HFF-Myc (cell line): ENCODE results near the gene BAG5.
"Not testable (repeated sequence)": the region's sequence is repeated elsewhere in the genome, so short reads cannot be mapped to it uniquely, and the experiment has no call there.

ENCODE experiments used
- DNase-seq: peaks from one replicate; pipeline ENCODE4 v3.0.0-alpha.2; 2011; ENCODE audit warnings: low read depth; ENCODE audit errors: extremely low read depth
- H3K4me3 ChIP-seq: replicated peaks from 2 replicates; pipeline ENCODE4 v1.5.1; 2011; ENCODE audit warnings: low read depth, mild to moderate bottlenecking, control low read depth, low read length
- TF ChIP-seq, protein P1 (sequence below): IDR thresholded peaks from 2 replicates; pipeline ENCODE4 v1.5.1; 2012; ENCODE audit warnings: mild to moderate bottlenecking, low read depth, low read length, control low read depth; ENCODE audit errors: missing control alignments

The BAG5 gene, protein sequence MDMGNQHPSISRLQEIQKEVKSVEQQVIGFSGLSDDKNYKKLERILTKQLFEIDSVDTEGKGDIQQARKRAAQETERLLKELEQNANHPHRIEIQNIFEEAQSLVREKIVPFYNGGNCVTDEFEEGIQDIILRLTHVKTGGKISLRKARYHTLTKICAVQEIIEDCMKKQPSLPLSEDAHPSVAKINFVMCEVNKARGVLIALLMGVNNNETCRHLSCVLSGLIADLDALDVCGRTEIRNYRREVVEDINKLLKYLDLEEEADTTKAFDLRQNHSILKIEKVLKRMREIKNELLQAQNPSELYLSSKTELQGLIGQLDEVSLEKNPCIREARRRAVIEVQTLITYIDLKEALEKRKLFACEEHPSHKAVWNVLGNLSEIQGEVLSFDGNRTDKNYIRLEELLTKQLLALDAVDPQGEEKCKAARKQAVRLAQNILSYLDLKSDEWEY

DNA sequence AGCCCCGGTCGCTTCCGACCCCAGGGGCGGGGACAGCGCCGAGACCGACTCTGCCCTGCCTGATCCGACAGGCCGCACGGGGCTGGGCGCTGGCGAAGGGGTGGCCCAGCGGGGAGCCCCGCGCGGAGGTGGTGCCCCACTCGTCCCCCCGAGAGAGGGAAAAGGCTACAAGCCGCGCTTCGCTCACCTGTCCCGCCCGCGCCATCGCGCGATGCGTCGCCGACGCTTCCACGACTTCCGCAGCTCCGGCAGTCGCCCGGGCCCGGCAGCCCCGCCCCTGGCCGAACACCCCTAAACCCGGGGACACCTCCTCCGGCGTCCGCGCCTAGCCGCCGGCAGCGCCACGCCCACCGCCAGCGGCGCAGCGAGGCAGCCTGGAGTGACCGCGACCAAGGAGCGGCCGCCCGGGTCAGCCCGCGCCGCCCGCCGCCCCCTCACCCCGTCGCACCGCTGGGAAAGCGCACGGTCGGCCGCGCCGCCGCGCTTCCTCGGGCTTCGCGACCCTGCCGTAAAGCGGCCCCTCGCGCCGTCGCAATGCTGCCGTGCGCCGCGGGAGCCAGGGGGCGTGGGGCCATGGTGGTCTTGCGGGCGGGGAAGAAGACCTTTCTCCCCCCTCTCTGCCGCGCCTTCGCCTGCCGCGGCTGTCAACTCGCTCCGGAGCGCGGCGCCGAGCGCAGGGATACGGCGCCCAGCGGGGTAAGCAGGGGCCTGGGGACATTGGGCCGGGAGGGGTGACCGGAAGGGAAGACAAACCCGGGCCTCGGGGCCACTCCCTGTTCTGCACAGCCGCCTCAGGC lies at the start of gene BAG5, which contains the start of gene COA8:
TSS of gene BAG5 (minus strand) at position 229 of the 797 bp plus-strand sequence. CDS start 1,493 bp downstream, outside the sequence.
TSS of gene COA8 (plus strand) at position 532 of the 797 bp plus-strand sequence. CDS start at position 574, 42 bp downstream.
- peak within 1 kb of the TSS; percentile 75 for H3K4me3 ChIP-seq
- TF ChIP-seq, protein P1, sequence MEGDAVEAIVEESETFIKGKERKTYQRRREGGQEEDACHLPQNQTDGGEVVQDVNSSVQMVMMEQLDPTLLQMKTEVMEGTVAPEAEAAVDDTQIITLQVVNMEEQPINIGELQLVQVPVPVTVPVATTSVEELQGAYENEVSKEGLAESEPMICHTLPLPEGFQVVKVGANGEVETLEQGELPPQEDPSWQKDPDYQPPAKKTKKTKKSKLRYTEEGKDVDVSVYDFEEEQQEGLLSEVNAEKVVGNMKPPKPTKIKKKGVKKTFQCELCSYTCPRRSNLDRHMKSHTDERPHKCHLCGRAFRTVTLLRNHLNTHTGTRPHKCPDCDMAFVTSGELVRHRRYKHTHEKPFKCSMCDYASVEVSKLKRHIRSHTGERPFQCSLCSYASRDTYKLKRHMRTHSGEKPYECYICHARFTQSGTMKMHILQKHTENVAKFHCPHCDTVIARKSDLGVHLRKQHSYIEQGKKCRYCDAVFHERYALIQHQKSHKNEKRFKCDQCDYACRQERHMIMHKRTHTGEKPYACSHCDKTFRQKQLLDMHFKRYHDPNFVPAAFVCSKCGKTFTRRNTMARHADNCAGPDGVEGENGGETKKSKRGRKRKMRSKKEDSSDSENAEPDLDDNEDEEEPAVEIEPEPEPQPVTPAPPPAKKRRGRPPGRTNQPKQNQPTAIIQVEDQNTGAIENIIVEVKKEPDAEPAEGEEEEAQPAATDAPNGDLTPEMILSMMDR = no peak
- peak; percentile 36 for DNase-seq

DNA sequence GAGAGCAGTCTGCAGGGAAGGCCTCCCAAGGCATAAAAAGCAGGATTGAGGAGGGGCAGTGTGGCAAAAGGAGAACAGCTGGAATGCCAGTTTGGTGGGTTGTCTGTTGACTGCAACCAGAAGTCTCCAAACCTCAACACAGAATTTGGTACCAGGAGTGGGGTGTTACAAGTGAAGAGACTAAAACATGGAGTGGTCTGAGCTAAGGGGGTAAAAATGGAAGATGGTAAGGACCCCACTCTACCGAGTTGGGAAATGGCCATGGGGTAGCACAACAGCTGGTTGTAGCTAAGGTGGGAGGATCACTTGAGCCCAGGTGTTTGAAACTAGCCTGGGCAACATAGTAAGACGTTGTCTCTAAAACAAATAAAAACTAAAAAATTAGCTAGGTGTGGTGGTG lies 48.8 kb upstream of the BAG5 start:
- DNase-seq = no peak
- H3K4me3 ChIP-seq = no peak overlapping the region
- TF ChIP-seq, protein P1 = no peak

DNA sequence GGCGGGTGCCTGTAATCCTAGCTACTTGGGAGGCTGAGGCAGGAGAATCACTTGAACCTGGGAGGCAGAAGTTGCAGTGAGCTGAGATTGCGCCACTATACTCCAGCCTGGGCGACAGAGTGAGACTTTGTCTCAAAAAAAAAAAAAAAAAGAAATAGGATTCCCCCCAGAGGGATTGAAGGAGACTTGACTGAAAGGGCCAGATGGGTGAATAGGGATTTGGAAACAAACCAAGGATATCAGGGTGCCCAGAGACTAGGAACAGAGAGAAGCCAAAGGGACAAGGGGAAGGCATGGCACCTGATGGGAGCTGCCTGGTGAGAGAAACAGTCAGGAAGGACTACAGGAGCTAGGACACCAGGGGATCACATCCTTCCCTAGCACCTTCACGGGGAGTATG lies 46.6 kb upstream of the BAG5 start:
- DNase-seq, H3K4me3 ChIP-seq: not testable (repeated sequence)

DNA sequence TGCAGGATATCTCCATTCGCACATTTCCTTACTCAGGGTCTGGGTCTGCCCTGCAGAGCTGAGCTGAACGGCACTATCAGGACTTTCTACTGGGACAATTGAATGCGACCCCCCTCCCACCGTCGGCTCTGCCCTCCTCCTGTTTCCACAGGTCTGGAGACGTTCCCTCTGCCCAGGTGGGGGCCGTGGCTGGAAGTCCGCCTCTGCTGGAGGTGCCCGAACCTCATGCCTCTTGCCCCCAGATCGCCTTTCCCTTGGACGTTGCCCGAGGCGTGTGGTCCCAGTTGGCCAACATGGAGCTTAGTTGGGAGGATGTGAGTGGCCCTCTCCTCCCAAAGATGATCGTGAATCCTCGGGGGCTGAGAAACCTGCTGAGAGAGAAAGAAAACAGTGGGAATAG lies 45.4 kb upstream of the BAG5 start:
- 0 out of 2 replicates have a peak overlapping the region, but pooled peaks have one; percentile 4 for H3K4me3 ChIP-seq
- TF ChIP-seq, protein P1 = no peak
- no peak for DNase-seq

DNA sequence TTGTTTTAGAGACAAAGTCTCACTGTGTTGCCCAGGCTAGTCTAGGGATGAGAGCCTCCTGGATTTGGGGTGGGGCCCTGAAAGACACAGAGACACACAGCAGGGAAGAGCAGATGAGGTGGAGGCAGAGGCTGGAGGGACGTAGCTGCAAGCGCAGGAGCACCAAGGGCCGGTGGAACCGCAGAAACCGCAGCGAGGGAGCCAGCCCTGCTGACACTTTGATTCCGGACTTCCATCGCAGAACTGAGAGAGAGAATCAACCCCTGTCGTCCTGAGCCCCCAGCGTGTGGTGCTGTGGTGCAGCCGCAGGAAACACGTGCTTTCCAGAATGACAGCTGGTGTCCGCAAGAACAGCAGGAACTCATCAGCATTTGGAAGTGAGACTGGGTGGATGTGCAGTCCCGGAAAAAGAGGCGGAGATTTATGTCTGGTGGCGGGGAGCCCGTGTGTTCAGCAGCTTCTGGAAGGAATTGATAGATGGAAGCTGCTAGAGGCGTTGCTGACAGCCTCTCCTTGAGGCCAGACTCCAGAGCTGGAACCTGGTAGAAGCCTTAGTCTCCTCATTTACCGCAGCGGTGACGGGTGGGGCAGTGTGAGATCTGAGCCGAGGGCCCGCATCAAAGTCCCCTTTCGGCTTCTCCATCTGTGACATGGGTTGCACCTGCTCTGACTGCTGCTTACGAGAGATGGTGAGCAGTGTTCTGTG lies 44.7 kb upstream of the BAG5 start:
- DNase-seq = peak; percentile 96
- H3K4me3 ChIP-seq = peak overlapping the region; percentile 4; the same call in 1 of the 2 replicates
- TF ChIP-seq, protein P1 = peak; percentile 36

DNA sequence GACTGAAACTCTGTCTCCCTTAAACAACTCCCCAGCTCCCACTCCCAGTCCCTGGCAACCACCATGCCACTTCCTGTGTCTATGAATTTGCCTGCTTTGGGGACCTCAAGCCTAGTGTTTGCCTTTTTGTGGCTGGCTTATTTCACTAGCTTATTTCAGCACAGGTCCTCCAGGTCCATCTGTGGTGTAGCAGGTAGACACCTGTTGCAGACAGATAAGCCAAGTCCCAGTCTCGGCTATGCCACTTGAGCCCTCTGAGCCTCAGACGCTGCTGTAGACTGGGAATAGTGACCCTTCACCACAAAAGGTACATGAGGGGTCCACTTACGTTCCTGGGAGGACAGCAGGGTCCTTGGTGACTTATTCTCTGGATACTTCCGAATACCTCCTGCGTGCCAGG lies 42.2 kb upstream of the BAG5 start:
- DNase-seq = no peak
- TF ChIP-seq, protein P1 = no peak

More for the DNA sequence above, 42.2 kb upstream of the BAG5 start:
- H3K4me3 ChIP-seq = no peak overlapping the region
